T-helper 1 cell treated with Interleukin-12 subunit alpha and Interleukin-12 subunit beta and Interleukin-4 antibody, amounts not matched to agents 30 μg/mL and 1 μg/mL, for 36 hours (primary cell): Measurements from ENCODE around the gene SRSF9.

Source experiments
- H3K27ac Mint-ChIP-seq: one replicate; pipeline ENCODE4 v1.8.0; 2021; ENCODE audit warnings: mild to moderate bottlenecking, mixed read lengths
- H3K27me3 Mint-ChIP-seq: one replicate; pipeline ENCODE4 v1.8.0; 2021; ENCODE audit warnings: low read depth, mixed read lengths
- H3K36me3 Mint-ChIP-seq: one replicate; pipeline ENCODE4 v1.8.0; 2021; ENCODE audit warnings: low read depth, mixed read lengths
- H3K4me1 Mint-ChIP-seq: one replicate; pipeline ENCODE4 v1.8.0; 2021; ENCODE audit warnings: low read depth, mixed read lengths
- H3K4me3 Mint-ChIP-seq: one replicate; pipeline ENCODE4 v1.8.0; 2021; ENCODE audit warnings: mild to moderate bottlenecking, moderate library complexity, mixed read lengths
- H3K9me3 Mint-ChIP-seq: one replicate; pipeline ENCODE4 v1.8.0; 2021; ENCODE audit warnings: mixed read lengths

The SRSF9 gene

GRCh38 chr12:120416490-120417216 is 52.9 kb downstream of the SRSF9 start:
- H3K27me3 Mint-ChIP-seq = peaks cover 14% of the 10 kb centered on the region
- H3K4me1 Mint-ChIP-seq = no peaks in the 10 kb centered on the region
- no peak overlapping the region for H3K4me3 Mint-ChIP-seq
- H3K27ac Mint-ChIP-seq = no peak overlapping the region
- H3K36me3 Mint-ChIP-seq = no peaks in the 10 kb centered on the region
- H3K9me3 Mint-ChIP-seq = no peaks in the 10 kb centered on the region

- no peak overlapping the region for H3K4me3 Mint-ChIP-seq
- no peaks in the 10 kb centered on the region for H3K36me3 Mint-ChIP-seq
- peaks cover 14% of the 10 kb centered on the region for H3K27me3 Mint-ChIP-seq
- H3K27ac Mint-ChIP-seq = no peak overlapping the region
- no peaks in the 10 kb centered on the region for H3K9me3 Mint-ChIP-seq
- H3K4me1 Mint-ChIP-seq = no peaks in the 10 kb centered on the region
These were observed 55.5 kb downstream of the SRSF9 start for GRCh38 chr12:120413901-120414695.

DNA sequence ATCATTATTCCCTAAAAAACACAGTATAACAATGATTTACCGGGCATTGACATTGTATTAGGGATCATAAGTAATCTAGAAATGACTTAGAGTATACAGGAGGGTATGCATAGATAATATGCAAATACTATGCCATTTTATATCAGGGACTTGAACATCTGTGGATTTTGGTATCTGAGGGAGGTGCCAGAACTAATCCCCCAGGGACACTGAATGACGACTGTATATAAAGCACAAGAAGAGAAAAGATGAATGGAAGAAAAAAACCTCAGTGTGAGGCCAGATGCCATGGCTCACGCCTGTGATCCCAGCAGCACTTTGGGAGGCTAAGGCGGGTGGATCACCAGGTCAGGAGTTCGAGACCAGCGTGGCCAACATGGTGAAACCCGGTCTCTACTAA is 57.1 kb downstream of the SRSF9 start:
- Mint-ChIP-seq H3K4me1 (no peaks in the 10 kb centered on the region), H3K9me3 (no peaks in the 10 kb centered on the region), H3K27me3 (peaks cover 10% of the 10 kb centered on the region), H3K36me3 (no peaks in the 10 kb centered on the region), H3K4me3 (no peak overlapping the region), H3K27ac (no peak overlapping the region)
